ENCODE results near the gene METTL18.
"Not testable (repeated sequence)": the region's sequence is repeated elsewhere in the genome, so short reads cannot be mapped to it uniquely, and the experiment has no call there.

Gene METTL18

DNA sequence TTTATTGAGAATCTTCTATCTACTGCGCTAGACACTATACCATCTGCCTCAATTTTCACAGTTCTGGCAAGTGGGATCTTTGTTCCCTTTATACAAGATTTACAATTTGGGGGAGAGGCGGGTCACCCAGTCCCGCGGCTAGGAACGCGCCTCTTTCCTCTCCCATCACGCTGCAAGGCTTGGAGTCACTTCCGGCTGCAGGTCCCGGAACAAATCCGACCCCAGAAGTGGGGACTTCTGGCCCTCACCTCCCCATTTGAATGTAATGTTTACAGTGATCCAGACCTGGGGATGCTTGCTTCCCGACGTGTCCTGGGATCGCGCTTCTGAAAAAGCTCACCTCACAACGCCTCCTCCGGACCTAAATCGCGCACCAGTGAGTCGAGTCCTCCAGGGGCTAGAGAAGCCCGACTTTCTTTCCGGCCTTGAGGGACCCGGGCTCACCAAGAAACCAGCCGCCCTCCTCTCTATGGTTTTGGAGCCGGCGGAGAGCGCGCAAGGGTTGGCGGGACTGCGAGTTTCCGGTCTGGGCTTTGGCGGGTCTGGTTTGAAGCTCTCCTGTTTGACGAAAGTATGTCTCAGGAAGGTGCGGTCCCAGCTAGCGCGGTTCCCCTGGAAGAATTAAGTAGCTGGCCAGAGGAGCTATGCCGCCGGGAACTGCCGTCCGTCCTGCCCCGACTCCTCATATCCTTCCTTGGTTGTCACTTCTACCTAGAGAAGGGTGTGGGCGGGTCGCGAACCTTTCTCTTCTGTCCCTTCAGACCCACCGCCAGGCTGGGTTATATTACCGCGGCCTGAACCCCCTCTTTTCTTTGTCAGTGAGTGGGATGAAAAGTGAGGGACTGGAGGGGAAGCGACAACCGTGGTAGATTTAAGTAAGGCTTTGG, at the start of gene METTL18:
METTL18 (minus strand) TSS at position 378 of the 887 bp plus-strand sequence. CDS start 1,212 bp downstream, outside the sequence.
- DNase-seq: peak; percentile 96

DNA sequence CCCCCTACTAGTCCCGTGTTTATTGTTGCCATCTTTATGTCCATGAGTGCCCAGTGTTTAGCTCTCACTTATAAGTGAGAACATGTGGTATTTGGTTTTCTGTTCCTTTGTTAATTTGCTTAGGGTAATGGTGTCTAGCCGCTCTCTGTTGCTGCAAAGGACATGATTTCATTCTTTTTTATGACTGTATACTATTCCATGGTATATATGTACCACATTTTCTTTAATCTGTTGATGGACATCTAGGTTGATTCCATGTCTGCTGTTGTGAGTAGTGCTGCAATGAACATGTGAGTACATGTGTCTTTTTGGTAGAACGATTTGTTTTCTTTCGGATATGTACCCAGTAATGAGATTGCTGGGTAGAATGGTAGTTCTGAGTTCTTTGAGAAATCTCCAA, 44.2 kb upstream of the METTL18 start:
- no peak for DNase-seq

DNA sequence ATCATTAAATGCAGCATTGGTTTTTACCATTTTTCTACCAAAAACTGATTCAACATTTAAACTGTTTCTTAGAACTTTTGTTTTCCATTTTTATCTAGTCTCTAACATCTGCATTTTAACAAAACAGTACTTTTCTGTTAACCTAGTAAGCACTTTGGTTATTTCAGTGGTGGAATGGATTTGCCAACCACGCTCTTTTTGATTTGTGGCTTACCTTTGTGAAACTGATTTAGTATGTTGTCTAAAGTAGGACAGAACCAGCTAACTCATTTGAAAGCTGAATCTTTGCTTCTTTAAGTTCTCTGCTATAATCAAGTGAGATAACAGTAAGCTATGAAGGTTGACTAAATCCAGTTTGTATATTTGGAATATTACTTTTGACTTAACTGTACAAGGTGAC, 41.5 kb upstream of the METTL18 start:
- no peak for DNase-seq

DNA sequence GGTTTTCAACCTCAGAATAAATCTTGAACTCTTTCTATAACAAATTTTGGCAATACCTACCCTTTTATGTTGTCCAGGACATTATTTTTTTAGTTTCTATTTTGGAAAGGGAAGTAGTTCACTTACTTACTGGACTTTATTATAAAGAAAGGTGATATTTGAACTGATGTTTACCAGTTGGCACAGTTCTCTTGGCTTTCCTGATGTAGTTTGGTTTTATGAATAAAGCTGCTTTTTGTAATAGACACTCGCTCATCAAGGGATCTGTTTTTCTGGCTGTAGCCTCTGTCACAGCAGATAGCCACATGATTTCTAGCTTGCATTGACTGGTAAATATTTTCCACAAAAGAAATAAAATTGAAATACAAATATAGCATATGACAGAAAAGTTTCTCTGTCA, 40.9 kb upstream of the METTL18 start:
- no peak for DNase-seq

DNA sequence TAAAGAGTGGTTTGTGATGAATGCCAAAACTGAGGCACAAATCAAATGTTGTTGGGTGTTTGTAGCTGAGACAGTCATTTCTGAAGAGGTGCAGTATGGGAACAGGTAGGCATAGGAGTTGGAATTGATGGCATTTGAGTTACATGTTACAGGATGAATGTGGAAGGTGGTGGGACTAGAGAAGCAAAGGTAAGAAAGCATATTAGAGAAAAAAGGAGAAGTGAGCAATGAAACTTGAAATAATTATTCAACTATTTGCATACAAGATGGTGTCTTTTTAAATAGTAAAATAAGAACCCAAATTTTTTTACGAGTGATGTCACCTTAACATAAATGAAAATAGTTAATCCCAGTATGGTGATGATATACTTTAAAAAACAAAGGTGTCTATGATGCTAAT, 40.2 kb upstream of the METTL18 start:
- DNase-seq: no peak

DNA sequence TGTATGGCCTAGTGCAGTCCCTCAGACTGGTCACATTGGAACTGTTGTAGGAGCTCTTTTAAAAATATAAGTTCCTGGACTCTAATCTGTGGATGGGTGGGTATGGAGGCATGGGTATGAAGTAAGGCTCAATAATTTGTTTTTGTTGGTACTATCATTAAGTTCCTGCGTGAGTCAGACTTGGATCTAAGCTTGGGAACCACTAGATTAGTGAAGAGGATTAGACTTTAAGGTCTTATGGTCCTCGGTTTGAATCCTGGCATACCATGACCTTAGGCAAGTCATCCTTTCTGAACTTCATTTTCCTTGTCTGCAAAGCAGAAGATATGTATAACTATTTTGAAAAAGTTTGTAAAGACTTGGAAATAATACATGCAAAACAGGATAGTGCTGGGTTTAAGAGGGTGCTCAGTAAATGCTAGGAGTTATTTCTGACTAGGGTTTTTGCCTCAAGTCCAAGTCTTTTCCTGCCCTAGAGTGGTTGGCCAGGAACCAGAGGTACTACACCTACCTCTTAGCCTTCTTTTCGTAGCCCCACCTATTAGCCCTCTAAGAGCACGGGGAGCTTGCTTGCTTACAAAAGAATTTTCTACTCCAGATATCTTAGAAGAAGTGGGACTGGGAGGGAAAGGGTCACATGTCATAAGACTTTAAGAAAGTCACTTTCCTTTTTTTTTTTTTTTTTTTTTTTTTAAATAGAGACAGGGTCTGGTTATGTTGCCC, 38.6 kb upstream of the METTL18 start:
- no peak for DNase-seq

DNA sequence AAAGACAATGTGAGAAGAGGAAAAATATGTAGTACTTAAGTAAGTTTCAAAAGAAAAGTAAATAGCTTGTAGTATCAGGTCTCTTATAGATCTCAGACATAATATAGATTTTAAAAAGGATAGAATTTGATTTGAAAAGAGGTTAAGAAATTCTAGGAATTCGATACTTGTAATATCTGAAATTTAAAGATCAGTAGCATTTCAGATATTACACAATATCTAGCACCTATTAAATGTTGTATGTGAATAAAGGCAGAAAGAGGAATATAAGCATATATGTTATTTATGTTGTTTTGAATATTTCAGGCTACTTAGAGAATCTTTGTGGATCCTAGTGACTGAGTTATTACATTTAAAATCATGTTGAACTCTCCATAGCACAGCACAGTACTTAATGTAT, 35.0 kb upstream of the METTL18 start:
- DNase-seq: no peak

DNA sequence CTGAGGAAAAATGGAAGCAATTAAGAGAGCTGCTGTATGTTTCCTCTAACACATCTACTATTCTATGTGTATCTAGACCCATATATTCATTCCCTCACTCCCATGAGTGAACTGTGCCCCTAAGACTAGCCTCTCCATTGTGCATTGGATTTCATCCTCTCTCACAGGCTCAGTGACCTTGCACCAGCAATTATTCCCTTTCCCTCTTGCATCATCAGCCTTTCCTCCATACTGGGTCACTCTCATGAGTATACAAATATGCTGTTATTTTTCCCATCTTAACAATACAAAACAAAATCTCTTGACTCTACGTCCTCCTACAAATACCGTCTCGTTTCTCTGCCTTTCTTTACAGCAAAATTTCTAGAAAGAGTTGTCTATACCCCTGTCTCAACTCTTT, 29.4 kb upstream of the METTL18 start:
- no peak for DNase-seq

DNA sequence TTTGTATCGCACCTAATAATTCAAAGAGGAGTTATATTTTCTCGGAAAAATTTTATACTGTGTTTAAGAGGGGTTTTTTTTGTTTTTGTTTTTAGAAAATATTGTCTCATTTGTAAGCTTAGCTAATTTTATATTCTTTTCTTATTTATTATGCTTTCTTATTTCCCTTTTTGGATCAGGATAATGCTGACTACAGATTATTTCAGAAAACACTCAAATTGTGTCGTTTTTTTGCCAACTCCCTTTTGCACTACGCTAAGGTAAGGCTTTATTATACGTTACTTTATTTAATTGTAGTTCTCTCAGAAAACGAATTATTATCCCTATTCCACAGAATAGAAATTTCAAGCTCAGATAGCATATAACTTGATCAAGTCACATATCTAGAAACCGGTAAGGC, 26.8 kb upstream of the METTL18 start:
- DNase-seq: no peak

DNA sequence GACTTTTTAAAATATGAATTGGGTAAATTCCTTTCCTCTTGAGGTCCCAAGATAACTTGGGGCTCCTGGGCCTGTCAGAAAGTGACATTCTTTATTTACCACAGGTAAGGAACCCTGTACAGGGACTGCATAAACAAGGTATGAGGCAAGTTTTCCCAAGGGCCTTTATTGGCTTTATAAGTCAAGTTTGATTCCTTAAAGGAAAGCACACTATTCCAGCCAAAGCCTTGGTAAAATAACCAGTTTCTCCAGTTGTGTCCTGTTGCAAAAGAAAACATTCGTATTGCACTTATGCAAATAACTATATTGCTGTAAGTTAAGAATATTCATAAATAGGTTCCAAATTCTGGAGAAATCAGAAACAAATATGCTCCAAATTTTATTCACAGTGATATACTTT, 21.9 kb upstream of the METTL18 start:
- no peak for DNase-seq

DNA sequence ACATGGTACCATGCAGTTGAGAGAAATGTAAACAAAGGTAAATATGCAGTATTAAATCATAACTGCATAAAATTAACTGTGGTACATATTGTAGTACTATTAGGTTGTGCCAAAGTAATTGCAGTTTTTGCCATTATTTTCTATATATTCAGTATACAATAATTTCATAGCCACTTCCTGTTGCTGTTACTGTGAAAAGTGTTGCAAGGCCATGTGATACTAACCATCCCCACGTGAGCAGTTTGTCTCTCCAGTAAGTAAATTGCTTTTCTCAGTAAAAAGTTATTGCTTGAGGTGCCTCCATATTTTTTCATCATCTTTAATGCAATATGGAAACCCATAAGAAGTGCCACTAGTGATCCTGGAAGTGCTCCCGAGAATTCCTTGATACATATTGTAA, 19.6 kb upstream of the METTL18 start:
- DNase-seq: no peak

DNA sequence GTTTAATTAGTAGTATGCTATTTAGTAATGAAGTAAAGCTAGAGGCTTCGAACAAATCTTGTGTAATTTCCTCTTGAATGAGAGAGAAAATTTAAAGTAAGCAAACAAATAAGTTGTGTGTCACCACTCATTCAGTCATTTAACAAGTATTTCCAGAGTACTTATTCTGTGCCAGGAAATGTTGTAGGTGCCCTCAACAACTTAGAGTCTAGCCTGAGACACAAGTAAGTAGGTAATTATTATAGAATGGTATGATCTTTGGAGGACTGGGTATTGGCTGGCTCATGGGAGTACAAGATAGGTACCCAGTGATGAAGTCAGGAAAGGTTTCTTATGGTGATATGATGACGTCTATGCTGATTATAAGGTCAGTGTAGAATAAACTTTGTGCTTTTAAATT, 17.4 kb upstream of the METTL18 start:
- DNase-seq: no peak

DNA sequence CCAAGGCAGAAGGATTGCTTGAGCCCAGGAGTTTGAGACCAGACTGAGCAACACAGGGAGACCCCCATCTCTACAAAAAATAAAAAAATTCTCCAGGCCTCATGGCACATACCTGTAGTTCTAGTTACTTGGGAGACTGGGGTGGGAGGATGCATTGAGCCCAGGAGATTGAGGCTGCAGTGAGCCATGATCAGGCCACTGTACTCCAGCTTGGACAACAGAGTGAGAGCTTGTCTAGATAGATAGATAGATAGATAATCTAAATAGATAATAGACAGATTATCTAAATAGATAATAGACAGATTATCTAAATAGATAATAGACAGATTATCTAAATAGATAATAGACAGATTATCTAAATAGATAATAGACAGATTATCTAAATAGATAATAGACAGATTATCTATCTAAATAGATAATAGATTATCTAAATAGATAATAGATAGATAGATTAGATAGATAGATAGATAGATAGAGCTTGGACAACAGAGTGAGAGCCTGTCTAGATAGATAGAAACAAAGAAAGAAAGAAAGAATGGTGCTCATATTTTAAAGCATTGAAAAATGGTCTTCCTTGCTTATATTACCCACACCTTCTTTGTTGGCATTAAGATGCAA, 16.8 kb upstream of the METTL18 start:
- not testable (repeated sequence) for DNase-seq

DNA sequence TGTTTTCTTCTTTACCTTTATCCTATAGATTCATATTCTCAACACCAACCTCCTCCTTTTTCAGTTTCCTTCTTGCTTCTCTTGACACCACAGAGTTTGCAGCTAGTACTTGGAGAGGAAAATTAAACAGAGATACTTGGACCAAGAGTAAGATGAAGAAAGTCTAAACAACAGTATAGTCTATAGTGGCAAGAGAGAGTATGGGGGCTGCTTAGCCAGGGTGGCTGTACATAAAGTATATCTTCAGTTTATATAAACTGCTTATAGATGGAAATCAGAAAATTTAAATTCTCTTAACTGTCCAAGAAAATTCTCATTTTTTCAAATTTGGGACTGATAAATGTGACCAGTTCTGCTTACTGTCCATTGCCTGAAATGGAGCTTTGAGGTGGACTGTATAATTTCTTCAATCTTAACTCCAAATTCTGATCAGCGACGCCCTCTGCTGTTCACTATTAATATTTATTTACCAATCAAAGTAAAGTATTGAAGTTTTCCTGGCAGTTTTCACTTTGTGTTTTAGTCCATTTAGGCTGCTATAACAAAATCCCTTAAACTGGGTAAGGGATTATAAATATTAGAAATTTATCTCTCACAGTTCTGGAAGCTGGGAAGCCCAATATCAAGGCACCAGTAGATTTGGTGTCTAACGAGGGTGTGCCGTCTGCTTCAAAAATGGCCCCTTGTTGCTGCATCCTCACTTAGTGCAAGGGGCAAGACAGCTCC, 14.8 kb upstream of the METTL18 start:
- peak; percentile 26 for DNase-seq

DNA sequence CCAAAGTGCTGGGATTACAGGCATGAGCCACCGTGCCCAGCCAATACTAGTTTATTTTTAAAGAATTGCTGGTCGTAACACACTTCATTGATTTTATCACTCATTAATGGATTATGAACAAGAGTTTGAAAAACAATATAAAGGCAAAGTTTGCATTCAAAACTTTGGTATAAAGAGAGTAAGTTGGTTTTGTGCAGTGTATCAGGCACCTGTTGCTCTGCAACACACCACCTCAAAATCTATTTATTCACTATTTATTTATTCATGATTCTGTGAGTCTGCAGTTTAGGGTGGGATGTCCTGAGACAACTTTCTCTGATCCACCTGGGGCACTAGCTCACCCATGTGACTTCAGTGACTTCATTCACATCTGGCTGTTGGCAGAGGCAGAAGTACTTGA, 10.2 kb upstream of the METTL18 start:
- DNase-seq: no peak

DNA sequence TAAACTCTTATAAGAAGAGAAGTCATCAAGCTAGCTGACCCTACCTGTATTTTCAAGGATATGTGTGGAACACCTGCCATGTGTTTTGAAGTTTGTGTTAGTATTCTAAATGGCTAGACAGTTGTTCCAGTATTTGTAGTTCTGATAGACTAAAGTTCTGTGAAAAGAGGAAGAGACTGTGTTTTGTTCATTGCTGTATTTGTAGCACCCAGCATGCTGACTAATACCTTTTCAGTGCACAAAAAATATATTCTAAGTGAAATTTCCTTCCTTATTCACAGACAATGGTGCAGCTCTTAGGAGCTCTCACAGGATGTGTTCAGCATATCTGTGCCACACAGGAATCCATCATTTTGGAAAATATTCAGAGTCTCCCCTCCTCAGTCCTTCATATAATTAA, 8.2 kb upstream of the METTL18 start:
- no peak for DNase-seq

DNA sequence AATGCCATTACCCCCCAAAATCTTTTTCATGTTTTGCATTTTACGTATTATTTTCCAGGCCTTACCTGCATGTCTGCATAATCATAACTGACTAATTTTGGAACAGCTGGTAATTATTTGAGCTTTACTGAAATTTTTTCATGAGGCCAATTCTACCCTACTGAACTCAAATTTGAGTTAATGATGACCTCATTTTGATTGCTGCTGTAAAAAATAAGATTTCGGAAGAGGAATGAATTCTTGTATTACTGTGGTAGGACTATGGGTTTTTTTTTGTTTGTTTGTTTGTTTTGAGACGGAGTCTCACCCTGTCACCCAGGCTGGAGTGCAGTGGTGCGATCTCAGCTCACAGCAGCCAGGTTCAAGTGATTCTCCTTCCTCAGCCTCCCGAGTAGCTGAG, 2.6 kb upstream of the METTL18 start:
- no peak for DNase-seq

DNA sequence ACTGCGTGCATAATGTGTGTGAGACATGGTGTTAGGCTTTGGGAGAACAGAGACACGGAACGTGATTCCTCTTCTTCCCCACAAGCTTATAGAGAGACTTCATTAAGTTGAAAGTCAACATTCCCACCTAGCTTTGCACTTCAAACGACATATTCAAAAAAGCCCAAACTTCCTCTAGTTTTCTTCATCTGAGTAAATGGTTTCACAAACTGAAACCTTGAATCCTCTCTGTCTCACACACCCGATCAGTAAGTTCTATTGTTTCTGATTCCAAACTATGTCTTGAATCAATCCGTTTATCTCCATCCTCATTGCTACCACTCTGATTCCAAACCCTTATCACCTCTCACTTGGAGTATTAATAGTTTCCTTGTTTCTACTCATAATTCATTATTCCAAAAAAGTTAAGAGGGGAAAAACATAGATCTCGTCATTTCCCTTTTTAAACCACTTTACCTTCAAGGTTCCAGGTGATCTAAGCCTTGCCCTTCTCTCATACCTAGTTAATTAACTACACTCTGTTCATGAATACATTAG, 1.6 kb upstream of the METTL18 start:
- no peak for DNase-seq

DNA sequence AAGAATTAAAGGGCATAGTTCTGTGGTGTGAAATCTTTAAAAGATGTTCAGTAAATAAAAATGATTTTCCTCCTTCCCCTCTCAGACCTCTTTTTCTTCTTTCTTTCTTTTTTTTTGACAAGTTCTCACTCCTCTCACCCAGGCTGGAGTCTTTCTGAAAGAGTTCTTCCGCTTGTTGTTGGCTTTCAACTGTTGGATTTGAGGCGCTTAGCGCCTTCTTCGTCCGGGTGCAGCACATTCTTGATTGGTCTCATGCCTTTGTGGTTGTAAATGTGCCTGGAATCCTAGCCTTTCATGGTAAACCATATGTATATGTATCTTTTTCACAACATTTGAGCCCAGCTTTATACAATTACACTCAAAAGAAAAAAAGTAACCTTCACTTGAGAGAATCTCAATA, 980 bp upstream of the METTL18 start:
- DNase-seq: no peak

DNA sequence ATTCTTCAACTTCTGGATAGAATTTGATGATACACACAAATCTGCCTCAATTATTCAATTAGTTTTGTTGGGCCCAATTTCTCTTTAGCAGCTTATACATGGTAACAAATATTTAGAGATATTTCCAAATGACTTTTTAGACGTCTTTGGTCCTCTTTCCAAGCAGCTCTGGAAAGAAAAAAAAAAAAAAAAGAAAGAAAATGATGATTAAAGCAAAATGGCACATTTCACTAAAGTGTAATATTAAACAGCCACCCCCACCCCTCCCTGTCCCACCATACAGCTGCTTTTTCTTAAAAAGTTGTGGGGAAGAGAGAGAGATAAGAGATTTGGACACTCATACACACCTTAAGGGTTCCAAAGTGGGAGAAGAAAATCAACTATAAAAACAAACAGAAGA, 977 bp downstream of the METTL18 start:
- DNase-seq: no peak

DNA sequence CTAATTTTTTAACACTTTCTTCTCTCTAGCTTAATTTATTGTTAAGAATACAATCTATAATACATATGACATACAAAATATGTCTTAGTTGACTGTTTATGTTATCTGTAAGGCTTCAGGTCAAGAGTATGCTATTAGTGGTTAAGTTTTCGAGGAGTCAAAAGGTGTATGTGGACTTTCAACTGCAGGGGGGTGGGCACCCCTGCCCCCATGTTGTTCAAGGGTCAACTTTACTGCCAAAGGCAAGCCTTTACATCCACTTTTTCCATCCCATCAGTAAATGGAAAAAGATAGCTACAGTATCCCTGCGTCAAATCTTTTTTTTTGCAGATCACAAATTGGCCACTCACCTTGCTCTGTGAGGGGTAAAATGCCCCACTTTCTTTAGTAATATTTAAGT, 6.3 kb downstream of the METTL18 start:
- DNase-seq: no peak

DNA sequence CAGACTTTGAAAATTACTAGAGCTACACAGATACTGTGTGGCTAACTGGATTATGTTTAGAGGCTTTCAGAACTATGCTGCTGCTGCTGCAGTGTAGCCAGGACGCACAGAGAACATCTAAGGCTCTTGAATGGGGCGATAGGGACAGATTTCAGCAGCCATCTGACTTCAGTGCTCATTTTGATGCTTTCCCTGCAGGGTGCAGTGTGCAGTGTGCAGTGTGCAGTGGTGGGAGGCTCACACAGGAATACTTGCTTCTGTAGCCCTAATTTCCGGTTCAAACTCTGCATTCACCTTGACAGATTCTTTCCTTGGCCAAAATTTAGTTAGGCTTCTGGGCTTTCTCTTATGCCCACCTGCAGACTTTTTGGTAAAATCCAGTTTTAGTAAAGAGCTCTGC, 7.7 kb downstream of the METTL18 start:
- DNase-seq: no peak

DNA sequence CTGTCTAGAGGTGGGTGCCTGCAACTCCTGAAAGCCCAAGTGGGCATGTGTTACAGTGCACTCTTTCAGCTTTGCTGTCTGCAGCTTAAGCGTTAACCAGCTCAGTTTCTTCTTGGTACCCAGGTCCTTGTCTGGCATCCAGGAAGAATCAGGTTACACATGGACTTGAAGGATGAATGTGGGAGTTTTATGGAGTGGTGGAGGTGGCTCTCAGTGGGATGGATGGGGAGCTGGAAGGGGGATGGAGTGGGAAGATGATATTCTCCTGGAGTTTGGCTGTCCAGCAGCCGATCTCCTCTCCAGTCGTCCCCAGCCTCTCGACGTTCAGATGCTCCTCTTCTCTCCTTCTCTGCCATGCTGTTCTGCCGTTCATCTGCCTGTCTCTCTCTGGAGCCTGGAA, 9.4 kb downstream of the METTL18 start:
- no peak for DNase-seq

All from NCI-H345 (cell line).